HG03558 (cell line): ENCODE data around the gene EYA2.
"Not testable (repeated sequence)": the region's sequence is repeated elsewhere in the genome, so short reads cannot be mapped to it uniquely, and the experiment has no call there.

Experiments used
- ATAC-seq: cut with Tn5 transposase; IDR thresholded peaks from one replicate; pipeline ENCODE4 v1.9.1; 2021; ENCODE audit warnings: moderate number of reproducible peaks; ENCODE audit not compliant: unreplicated experiment; ENCODE audit errors: extremely low read depth

The EYA2 gene, protein sequence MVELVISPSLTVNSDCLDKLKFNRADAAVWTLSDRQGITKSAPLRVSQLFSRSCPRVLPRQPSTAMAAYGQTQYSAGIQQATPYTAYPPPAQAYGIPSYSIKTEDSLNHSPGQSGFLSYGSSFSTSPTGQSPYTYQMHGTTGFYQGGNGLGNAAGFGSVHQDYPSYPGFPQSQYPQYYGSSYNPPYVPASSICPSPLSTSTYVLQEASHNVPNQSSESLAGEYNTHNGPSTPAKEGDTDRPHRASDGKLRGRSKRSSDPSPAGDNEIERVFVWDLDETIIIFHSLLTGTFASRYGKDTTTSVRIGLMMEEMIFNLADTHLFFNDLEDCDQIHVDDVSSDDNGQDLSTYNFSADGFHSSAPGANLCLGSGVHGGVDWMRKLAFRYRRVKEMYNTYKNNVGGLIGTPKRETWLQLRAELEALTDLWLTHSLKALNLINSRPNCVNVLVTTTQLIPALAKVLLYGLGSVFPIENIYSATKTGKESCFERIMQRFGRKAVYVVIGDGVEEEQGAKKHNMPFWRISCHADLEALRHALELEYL

DNA sequence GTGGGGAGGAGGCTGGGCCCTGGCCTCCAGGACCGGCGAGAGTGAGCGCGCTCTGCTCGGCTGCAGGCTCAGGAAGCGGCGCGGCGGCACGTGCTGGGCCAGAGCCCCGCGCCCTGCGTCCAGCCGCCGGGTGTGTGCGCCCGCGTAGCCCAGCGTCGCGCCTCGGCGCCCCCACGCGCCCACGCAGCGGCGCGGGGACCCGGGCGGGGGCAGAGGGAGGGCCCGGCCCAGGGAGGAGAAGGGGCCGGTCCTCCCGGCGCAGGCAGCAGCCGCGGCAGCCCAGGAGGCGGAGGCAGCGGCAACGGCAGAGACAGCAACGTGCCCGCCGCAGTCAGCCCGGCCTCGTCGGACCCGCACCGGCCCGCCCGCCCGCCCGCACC, at the start of gene EYA2:
TSS of gene EYA2 (plus strand) at position 265 of the 380 bp plus-strand sequence. CDS start 95,168 bp downstream, outside the sequence.
- no peak for ATAC-seq

DNA sequence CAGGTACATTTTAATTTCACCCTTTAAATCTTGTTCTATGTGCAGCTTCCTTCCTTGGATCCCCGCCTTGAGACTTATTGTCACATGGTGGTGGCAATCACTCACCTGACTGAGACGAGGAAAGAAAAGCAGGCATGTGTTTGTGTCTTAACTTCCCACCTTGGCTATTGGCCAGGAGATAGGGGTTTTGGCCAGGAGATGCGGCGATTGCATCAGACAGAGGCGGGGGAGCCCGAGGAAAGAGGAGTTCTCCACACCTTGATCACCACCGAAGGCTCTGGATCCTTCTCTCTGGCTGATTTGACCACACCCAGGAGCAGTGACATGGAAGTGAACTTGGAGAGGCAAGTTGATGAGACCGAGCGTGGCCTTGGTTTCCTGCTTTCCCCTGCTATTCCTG, 49.7 kb upstream of the EYA2 start:
- ATAC-seq, result no peak

DNA sequence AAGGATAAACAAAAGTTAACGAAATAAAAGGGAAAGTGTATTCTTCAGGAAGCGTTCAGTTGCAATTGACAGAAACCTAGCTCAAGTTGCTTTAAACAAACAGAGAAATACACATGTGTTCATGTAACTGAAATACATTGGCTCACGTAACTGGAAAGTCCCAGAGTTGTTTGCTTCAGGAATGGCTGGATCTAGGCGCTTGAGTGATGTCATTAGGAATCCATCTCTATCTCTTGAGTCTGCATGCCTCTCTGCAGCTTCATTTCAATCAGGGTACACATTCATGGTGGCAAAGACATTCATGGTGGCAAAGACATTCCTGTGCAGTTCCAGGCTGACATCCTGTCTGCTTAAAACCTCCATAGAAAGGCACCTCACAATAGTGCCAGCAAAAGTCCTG, 45.4 kb upstream of the EYA2 start:
- no peak for ATAC-seq

DNA sequence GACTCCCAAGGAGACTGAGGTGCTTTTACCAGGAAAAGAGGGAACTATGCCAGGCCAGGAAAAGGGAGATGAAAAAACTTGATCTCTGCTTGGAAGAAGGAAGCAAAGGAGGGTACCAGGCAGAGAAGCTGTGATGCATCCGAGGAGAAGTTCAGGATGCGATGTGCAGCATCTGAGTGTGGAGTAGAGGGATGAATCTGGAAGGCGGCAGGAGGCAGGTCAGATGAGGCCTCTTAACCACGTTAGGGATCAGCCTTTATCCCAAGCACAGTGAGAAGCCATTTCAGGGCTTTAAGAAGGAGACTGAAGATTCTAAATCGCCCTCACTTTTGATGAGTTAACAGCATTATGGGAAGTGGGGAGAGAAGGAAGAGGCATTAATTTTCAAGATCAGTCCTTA, 44.9 kb upstream of the EYA2 start:
- no peak for ATAC-seq

DNA sequence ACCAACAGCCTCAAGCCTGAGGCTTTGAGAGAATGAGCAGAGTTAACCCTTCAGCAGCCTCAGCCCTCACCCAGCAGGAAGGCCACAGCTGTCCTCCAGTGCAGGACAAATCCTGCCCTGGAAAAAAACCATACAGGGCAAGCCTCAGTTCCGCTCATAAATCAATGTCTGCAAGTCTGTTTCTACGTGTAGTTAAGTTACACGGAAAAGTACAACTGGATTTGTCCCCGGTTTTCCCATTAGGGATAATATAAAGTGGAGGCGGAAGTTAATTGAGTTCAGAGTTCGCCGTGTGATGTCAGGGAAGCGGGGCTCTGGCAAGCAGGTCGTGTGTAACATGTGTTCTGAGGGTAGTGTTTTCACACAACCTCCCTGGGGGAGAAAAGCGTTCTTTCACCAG, 44.2 kb upstream of the EYA2 start:
- ATAC-seq, result no peak

DNA sequence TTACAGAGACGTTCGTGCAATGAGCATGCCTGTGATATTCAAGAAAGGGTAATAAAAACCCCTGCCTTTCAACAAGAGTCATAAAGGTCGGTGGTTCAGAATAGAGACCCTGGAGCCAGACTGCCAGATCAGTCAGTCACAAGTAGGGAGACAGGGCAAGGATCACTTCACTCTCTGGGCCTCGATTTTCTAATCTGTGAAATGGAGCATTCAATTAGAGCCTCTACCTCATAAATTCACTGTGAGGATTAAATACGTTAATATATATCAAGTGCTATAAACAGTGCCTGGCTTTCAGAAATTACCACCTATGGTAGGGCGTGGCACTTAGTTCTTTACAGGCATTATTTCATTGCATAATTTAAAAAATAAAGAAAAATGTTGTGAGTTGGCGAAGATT, 43.7 kb upstream of the EYA2 start:
- ATAC-seq, result no peak

DNA sequence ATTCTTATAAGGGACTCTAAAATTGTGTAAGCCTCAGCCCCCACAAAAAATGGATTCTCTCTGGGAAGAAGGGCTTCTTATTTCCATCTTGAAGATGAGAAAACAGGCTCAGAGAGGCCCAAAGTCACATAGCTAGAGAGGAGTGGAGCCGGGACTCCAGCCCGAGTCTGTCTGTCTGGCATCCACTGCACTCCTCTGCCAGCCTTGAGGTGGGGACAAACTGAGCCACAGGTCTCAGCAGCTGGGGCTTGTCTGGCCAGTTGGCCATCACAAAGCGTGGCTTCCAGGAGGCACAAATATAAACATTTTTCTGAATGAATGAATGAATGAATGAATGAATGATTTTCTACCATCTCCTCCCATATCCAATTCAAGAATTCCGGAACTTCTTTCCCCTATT, 42.9 kb upstream of the EYA2 start:
- no peak for ATAC-seq

DNA sequence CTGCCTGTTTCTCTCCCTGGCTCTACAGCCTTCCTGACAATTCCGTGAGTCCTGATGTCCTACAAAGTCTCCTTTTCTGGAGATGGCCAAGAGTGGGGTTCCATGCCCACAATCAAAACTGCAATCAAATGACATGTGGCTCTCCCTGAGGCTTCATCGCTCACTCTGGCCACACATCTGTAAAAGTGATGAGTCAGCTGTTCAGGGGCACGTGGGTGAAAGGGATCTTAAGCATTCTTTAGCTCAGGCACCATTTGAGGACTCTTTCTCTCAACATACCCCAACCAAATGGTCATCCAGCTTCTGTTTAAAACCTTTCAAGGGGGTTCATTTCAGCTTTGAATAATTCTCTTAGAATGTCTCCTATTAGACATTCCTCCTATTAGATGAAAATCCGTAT, 42.3 kb upstream of the EYA2 start:
- ATAC-seq, result no peak

DNA sequence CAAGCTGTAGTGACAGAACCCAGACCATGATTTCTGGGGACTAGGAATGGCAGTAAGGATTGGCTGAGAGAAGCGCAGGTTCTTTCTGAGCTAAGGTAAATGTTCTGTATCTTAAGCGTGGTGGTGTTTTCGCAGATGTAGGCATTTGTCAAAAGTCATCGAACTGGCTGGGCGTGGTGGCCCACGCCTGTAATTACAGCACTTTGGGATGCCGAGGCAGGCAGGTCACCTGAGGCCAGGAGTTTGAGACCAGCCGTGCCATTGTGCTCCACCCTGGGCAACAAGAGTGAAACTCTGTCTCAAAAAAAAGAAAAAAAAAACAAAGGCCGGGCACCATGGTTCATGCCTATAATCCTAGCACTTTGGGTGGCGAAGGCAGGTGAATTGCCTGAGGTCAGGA, 40.7 kb upstream of the EYA2 start:
- ATAC-seq, result no peak

DNA sequence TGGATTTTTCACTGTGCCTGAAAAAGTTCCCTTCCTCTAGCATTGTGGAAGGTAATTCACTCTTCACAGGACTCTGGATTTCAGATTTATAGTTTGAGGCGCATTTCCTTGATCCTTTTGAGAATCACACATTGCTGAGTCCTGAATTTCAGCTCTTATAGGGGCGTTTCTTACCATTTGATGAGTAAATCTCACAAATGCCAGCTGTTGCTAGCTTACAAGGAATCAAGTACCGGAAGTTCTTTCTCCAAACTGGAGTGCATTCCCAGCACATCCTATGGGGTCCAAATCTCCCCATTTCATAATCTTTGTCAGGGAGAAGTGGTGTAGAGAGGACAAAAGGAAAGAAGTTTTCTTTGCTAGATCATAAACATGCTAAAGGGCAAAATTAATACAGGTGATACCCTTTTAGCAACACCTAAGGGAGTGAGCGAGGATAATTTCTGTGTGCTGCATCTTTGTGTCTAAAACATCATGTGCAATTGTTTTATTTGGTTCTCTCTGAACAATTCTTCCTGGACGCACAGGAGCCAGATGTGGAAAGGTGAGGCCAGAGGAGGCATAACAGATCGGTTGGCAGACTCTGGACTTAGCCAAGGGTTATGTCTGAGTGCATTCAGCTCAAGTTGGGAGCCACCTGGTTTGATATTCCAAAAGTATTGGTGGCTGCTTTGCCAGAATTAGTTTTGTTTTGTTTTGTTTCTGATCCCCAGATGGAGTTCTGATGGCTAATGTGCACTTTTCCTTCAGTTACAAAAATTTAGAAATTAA, 37.4 kb upstream of the EYA2 start:
- ATAC-seq, result no peak

DNA sequence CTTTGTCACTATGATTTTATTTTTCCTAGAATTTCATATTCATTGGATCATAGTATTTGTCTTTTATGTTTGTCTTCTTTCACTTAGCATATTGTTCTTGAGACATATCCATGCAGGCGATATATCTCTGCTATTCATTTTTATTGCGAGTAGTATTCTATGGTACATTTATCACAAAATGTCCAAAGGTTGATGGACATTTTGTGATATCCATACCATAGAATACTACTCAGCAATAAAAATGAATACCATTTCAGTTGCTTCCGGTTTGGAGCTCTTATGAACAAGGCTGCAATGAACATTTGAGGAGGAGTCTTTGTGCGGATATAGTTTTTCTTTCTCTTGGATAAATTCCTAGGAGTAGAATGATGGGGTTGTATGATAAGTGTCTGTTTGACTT, 28.8 kb upstream of the EYA2 start:
- ATAC-seq, result no peak

DNA sequence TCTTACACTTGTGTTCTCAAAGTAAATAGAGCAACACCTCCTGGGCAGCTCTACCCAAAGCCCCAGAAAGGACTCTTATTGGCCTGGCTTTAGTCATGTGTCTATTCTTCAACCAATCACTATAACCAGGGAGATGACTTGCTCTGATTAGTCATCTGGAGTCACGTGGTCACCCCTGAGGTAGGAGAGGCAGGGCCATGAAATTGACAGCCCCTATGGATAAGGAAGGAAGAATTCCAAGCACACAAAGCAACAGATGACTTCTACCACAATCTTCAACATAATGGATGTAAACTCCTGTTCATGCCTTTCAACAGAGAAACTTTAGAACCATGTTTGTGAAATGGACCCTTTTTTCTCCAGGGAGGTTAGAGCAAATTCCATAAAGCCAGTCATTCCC, 24.6 kb upstream of the EYA2 start:
- ATAC-seq, result no peak

DNA sequence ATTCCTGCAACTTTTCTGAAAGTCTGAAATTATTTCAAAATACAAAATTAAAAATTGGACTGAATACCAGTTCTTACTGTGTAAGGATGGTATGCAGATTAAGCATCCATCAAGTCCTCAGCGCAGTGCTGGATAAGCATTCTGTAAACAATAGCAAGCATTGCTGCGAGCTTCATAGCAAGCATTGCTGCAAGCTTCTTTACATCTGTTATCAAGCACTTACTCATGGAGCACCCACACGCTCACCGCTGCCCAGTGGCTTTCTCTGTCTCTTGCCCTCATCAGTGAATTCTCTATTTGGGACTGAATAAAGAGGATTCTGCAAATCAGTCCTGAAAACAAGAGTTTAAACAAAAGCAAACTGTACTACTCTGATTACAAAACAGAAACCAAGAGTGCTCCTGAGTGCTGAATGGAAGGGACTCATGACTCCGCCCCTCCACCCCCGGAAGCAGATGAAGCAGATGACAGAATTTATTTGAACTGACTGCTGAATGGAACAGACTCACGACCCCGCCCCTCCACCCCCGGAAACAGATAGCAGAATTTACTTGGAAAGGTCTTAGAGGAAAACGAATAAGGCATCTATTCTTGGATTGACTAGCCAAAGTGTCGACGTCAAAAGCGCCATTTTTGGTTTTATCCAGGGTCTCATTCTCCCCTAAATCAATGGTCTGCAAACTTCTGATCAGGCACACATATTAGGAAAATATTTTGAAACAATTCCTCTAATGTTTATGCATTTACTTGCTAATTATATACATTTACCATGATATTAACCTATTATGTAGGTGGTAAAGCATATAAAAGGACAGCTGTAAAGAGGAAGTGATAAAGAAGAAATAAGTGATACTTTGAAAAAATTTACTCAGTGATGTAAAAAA, 22.1 kb upstream of the EYA2 start:
- ATAC-seq, result no peak

DNA sequence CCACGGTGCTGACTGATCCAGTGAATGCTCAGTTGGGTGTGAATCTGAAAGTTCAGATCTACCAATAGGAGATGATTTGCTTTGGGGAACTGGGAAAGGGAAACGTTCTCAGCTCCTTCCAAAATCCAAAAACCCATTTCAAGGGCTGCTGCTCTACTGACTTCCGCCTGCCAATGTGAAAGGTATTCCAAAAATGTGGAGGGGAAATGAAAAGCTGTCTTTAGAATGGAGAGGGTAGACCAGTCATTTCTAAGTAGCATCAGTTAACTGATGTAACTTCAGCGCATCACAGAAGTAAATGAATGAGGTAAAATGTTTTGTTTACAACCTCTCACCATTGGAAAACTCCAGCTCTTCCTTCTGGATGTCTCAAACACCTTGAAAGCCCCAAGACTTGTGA, 19.6 kb upstream of the EYA2 start:
- ATAC-seq, result no peak

DNA sequence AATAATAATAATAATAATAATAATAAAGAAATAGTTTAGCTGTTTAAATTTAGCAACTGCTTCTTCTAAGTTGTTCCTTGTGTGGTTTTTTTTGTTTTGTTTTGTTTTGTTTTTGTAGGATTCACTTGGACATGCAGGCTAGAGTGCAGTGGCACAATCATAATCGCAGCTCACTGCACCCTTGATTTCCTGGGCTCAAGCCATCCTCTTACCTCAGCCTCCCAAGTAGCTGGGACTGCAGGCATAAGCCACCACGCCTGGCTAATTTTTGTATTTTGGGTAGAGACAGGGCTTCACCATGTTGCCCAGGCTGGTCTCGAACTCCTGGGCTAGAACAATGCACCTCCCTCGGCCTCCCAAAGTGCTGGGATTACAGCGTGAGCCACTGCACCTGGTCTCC, 15.3 kb upstream of the EYA2 start:
- no peak for ATAC-seq

DNA sequence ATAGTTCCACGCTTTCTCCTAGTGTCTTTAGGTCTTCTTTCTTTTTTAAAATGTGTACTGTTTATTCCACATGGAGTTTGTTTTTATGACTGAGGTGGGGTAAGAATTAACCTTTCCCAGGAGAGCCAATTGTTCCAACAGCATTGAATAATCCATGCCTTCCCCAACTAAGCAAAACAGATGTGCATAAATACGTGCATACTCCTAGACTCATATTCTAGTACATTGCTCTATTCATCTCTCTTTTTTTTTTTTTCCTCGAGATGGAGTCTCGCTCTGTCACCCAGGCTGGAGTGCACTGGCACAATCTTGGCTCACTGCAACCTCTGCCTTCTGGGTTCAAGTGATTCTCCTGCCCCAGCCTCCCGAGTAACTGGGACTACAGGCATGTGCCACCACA, 14.7 kb upstream of the EYA2 start:
- not testable (repeated sequence) for ATAC-seq

DNA sequence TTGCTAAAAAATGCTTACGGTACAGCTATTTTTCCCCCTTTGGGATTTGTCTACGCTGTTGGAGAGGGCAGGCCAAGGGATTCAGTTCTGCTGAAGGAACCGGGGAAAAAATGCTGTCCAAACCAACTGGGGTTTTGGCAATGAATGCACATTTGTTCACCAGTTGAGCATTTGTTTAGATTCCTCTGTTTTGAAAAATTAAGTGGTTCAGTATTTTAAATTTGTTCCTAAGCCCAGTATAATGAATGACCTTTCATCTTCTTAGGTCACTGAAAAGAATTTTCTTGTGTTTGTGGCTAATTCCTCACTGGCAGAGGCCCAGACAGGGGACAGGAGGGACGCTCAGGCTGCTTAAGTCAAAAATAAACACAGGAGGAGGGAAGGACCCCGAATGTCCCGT, 10.8 kb upstream of the EYA2 start:
- no peak for ATAC-seq

DNA sequence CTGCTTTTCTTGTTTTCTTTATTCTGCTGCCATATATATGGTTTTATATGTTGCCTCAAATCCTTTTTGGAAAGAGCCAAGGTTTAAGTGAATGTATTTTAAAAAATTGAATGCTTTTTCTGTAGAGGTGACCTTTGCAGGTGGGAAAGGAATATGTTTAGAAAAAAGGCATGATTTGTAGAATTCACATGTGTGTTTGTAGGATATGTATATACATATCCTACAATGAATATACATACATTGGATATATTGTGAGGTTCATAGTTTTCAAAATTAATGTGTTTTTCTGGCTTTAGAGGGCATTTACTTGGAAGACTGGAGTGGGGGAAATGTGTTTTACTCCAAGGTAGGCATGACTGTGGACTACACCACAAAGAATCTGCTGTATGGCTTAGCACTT, 4.0 kb upstream of the EYA2 start:
- no peak for ATAC-seq

DNA sequence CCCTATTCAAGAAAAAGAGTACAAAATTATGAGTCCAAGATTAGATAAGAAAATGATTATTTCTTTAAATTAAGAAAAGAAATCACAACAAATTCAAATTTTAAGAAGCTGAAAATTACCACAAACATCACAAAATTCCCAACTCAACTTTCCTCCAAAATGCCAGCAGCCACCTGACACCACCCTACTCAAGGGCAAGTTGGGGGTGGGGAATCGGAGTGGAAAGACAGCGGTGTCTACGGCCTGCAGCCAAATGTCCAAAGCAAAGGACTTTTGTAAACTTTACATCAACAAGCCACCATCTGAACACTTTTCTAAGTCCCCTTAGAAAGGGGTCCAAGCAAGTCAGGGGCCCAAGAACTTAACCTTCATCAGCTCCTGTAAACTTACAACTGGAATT, 1.6 kb upstream of the EYA2 start:
- ATAC-seq, result no peak

DNA sequence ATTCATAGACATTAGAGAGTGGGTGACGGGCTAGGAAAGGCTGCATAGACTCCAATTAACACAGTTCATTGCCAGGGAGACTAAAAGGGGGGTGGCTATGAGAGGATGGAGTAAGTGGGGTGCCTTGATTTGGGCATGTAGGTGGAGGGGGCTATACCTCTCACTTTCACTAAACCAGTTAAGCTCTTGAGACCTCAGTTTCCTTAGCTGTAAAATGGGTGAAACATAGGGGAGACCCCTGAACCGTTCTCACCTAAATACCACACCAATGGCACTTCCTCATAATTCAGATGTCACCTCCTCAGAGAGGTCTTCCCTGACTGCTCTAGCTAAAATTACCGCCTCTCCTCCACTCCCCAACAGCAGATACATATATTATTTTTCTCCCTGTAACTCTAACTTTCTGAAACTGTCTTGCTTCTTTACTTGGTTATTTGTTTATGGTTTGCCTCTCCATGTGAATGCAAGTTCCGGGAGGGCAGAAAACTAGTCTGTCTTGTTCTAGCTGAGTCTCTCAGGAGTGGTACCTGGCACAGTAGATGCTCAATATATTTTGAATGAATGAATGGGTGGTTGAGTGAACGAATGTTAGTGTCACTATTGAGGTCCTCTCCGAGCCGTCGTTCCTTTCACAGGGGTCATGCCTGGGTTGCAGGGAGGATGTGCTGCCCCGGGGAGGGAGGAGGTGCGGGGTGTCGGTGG, 615 bp upstream of the EYA2 start:
- no peak for ATAC-seq
